Gastrocnemius medialis (tissue), 4 donors: ENCODE results near the gene SUSD4.

Experiments used
- CTCF ChIP-seq, 5 experiments: fragments of 450-650 bp in 3 of 5; fragments of 200-600 bp in 2 of 5; sonication (generic) in 2 of 5; IDR thresholded peaks in 4 of 5; conservative IDR thresholded peaks in 1 of 5; 1 replicate in 4 of 5; 2 replicates in 1 of 5; pipeline ENCODE4 v1.5.1; 2016 to 2019; ENCODE audit warnings: antibody characterized with exemption in 5 of 5, mild to moderate bottlenecking in 3 of 5, moderate library complexity in 3 of 5
- POLR2A ChIP-seq, 2 donors: fragments of 450-650 bp; IDR thresholded peaks; one replicate each; pipeline ENCODE4 v1.6.1; 2017; ENCODE audit warnings: antibody characterized with exemption in 2 of 2, mild to moderate bottlenecking in 2 of 2, moderate library complexity in 2 of 2

GRCh38 chr1:223219318-223219635 lies 144.7 kb downstream of the SUSD4 start:
- TF ChIP-seq POLR2A (IDR thresholded peaks at IDR 0.05) (no peak), CTCF (IDR thresholded peaks at IDR 0.05 in 4 of 5, conservative IDR thresholded peaks at IDR 0.05 in 1 of 5) (no peak)
